DMS53 treated with DMSO at 0.1 percent for 48 hours (cell line): ENCODE results near the gene RARA.
A peak's percentile ranks its signal among the peaks of the same experiment; 100 is the strongest.

Experiments used
- DNase-seq: peaks from one replicate; lab custom pipeline; 2025; ENCODE audit not compliant: unreplicated experiment; lab: John Stamatoyannopoulos, UW

The RARA gene

GRCh38 chr17:40327735-40328385, 18.9 kb downstream of the RARA start:
- no peak for DNase-seq

GRCh38 chr17:40328386-40328766, 19.4 kb downstream of the RARA start:
- no peak for DNase-seq

GRCh38 chr17:40329839-40330794, 21.1 kb downstream of the RARA start:
- DNase-seq = peak; percentile 13

GRCh38 chr17:40330850-40331470, 22.0 kb downstream of the RARA start:
- no peak for DNase-seq

GRCh38 chr17:40331743-40332641, 23.0 kb downstream of the RARA start:
- peak; percentile 33 for DNase-seq

- DNase-seq = no peak
Measured at GRCh38 chr17:40333781-40334448, 24.9 kb downstream of the RARA start.

- DNase-seq = no peak
Measured at GRCh38 chr17:40335620-40336019, 26.6 kb downstream of the RARA start.

- DNase-seq = no peak
Measured at GRCh38 chr17:40337351-40337750, 28.4 kb downstream of the RARA start.

GRCh38 chr17:40338058-40338457, 29.1 kb downstream of the RARA start:
- no peak for DNase-seq

GRCh38 chr17:40338941-40339649, 30.1 kb downstream of the RARA start:
- DNase-seq = no peak

GRCh38 chr17:40340327-40340726, 31.3 kb downstream of the RARA start:
- no peak for DNase-seq

- peak; percentile 84 for DNase-seq
Measured at GRCh38 chr17:40340880-40341807, 32.2 kb downstream of the RARA start.

GRCh38 chr17:40341808-40342503, 33.0 kb downstream of the RARA start:
- DNase-seq = no peak

- DNase-seq = no peak
Measured at GRCh38 chr17:40342504-40343218, 33.7 kb downstream of the RARA start.

GRCh38 chr17:40343219-40344119, 34.5 kb downstream of the RARA start:
- no peak for DNase-seq

GRCh38 chr17:40344421-40345160, 35.6 kb downstream of the RARA start:
- DNase-seq = no peak
